BJ (cell line): ENCODE data around the gene VSX2. TPM values are rescaled to one million over a fixed set of nuclear protein-coding genes. Genes with fewer than 3 reads are reported as not detected.

ENCODE experiments used
- CTCF ChIA-PET: fragments of 350-600 bp; formaldehyde crosslinking; extraction: SDS; loops from one replicate; lab custom pipeline; 2021; ENCODE audit warnings: antibody characterized with exemption, inconsistent platforms; lab: Yijun Ruan, JAX
- POLR2A ChIA-PET: fragments of 300-600 bp; sonication (Branson Sonifier 250); formaldehyde crosslinking; extraction: SDS; loops from one replicate; lab custom pipeline; 2021; ENCODE audit warnings: antibody characterized with exemption; lab: Charles Lee
- DNase-seq: peaks from one replicate; pipeline ENCODE4 v3.0.0-alpha.2; 2011; ENCODE audit warnings: low read depth
- H3K27me3 ChIP-seq: 2 replicates; pipeline ENCODE4 v1.6.0; 2011; ENCODE audit warnings: low read length; ENCODE audit not compliant: control insufficient read depth, insufficient read depth
- H3K36me3 ChIP-seq: 2 replicates; pipeline ENCODE4 v1.5.1; 2011; ENCODE audit warnings: low read length; ENCODE audit not compliant: control insufficient read depth, insufficient read depth
- H3K4me3 ChIP-seq: 2 replicates; pipeline ENCODE4 v1.5.1; 2011; ENCODE audit warnings: low read depth, mild to moderate bottlenecking, control low read depth, low read length
- CTCF ChIP-seq: IDR thresholded peaks from 2 replicates; pipeline ENCODE4 v1.5.1; 2011; ENCODE audit warnings: low read depth, mild to moderate bottlenecking, control low read depth, inconsistent platforms, low read length, moderate library complexity; ENCODE audit not compliant: insufficient read depth
- polyA plus RNA-seq: library from polyadenylated mRNA; depleted of rRNA; stranded (reverse); fragments of >200 nt; gene quantifications from 2 replicates; pipeline ENCODE4 v1.2.3, GENCODE V29; 2011; rRNA removed
- small RNA-seq: library from RNA; depleted of rRNA; stranded (forward); fragments of <200 nt; gene quantifications from one replicate; pipeline ENCODE3, GENCODE V24; 2012; ENCODE audit warnings: low replicate concordance, low read depth; ENCODE audit not compliant: insufficient read length

Gene VSX2
- polyA plus RNA-seq, 1 experiment = not detected

GRCh38 chr14:74308695-74309094 is 69.4 kb downstream of the VSX2 start:
- Histone ChIP-seq H3K4me3 (no peak overlapping the region), H3K36me3 (no peaks in the 10 kb centered on the region), H3K27me3 (peaks cover 2% of the 10 kb centered on the region; the same call in 1 of the 2 replicates)
- DNase-seq = no peak
- no peak for TF ChIP-seq CTCF
- ChIA-PET POLR2A (no interaction called here), CTCF (interaction anchor here (0.7 to 1.5 kb wide), 3 partner anchors 13 to 17 kb away, joined by 3 to 4 read pairs (median 3); no protein-coding TSS in a partner anchor)

- Histone ChIP-seq H3K36me3 (no peaks in the 10 kb centered on the region), H3K27me3 (peaks cover 2% of the 10 kb centered on the region; the same call in 1 of the 2 replicates), H3K4me3 (no peak overlapping the region)
- no peak for DNase-seq
- POLR2A ChIA-PET = no interaction called here
- no peak for TF ChIP-seq CTCF
- CTCF ChIA-PET = interaction anchor here (0.7 to 1.5 kb wide), 4 partner anchors 10 to 16 kb away, joined by 3 to 4 read pairs (median 3); no protein-coding TSS in a partner anchor
These were observed 70.1 kb downstream of the VSX2 start for GRCh38 chr14:74309125-74310022.

- no peaks in the 10 kb centered on the region for H3K36me3 ChIP-seq
- peaks cover 2% of the 10 kb centered on the region; the same call in 1 of the 2 replicates for H3K27me3 ChIP-seq
- POLR2A ChIA-PET = no interaction called here
- no peak for DNase-seq
- H3K4me3 ChIP-seq = no peak overlapping the region
- CTCF ChIA-PET = interaction anchor here (0.6 to 1.2 kb wide), 3 partner anchors 10 to 12 kb away, joined by 3 to 5 read pairs (median 3); partner anchors contain the start of gene ABCD4
- no peak for TF ChIP-seq CTCF
These were observed 72.9 kb downstream of the VSX2 start for GRCh38 chr14:74312161-74312560.

Small RNAs within 50 kb of the gene (small RNA-seq; reads per million reads assigned to genes)
- gene AC006349.1 = not detected

Other genes starting within 250 kb of the VSX2 start
- gene ENTPD5, start 220.2 kb upstream of the VSX2 start, polyA plus RNA-seq = 8.9 and 12.4 TPM in 2 replicates
- 3.5 and 7.5 TPM in 2 replicates for gene BBOF1, start 220.1 kb upstream of the VSX2 start, polyA plus RNA-seq
- gene ALDH6A1, start 155.0 kb upstream of the VSX2 start, polyA plus RNA-seq = 9.1 and 10.6 TPM in 2 replicates
- gene LIN52, start 154.5 kb upstream of the VSX2 start, polyA plus RNA-seq = 7.4 and 7.7 TPM in 2 replicates
- gene ABCD4, start 63.5 kb downstream of the VSX2 start, polyA plus RNA-seq = 8.4 and 12.4 TPM in 2 replicates
- gene VRTN, start 109.0 kb downstream of the VSX2 start, polyA plus RNA-seq = not detected in 2 replicates
- gene SYNDIG1L, start 186.8 kb downstream of the VSX2 start, polyA plus RNA-seq = not detected in 2 replicates